Measurements from ENCODE around the gene HCST.

- TF ChIP-seq POLR2A (IDR thresholded peaks at IDR 0.05), result no peak
- TF ChIP-seq, protein P1, sequence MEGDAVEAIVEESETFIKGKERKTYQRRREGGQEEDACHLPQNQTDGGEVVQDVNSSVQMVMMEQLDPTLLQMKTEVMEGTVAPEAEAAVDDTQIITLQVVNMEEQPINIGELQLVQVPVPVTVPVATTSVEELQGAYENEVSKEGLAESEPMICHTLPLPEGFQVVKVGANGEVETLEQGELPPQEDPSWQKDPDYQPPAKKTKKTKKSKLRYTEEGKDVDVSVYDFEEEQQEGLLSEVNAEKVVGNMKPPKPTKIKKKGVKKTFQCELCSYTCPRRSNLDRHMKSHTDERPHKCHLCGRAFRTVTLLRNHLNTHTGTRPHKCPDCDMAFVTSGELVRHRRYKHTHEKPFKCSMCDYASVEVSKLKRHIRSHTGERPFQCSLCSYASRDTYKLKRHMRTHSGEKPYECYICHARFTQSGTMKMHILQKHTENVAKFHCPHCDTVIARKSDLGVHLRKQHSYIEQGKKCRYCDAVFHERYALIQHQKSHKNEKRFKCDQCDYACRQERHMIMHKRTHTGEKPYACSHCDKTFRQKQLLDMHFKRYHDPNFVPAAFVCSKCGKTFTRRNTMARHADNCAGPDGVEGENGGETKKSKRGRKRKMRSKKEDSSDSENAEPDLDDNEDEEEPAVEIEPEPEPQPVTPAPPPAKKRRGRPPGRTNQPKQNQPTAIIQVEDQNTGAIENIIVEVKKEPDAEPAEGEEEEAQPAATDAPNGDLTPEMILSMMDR (IDR thresholded peaks at IDR 0.05 in 8 of 11, conservative IDR thresholded peaks at IDR 0.05 in 3 of 11), result no peak
- no peak for TF ChIP-seq POLR2AphosphoS5 (IDR thresholded peaks at IDR 0.05)
Observed at GRCh38 chr19:35856546-35857149, 45.7 kb upstream of the HCST start, which contains the start of gene KIRREL2.

Data from spleen (tissue), 7 donors.